Neural cell (in vitro differentiated cells): ENCODE results near the gene EFEMP1. TPM values are rescaled to one million over a fixed set of nuclear protein-coding genes. Genes with fewer than 3 reads are reported as not detected.

Experiments used
- H2AFZ ChIP-seq: fragments of 200-600, 300-800 bp; sonication (generic), shearing (Covaris generic); 2 replicates; pipeline ENCODE4 v1.6.0; 2014; ENCODE audit warnings: low read depth, mild to moderate bottlenecking, antibody characterized with exemption, low read length, moderate library complexity
- H3F3A ChIP-seq: fragments of 200-600 bp; shearing (Covaris generic); 2 replicates; pipeline ENCODE4 v1.6.1; 2016; ENCODE audit warnings: mild to moderate bottlenecking, moderate library complexity, mixed read lengths, antibody characterized with exemption, low read length; ENCODE audit not compliant: insufficient read depth, poor library complexity, severe bottlenecking
- H3K27ac ChIP-seq: fragments of 200-600, 300-800 bp; sonication (generic), shearing (Covaris generic); 2 replicates; pipeline ENCODE4 v1.5.1; 2014; ENCODE audit warnings: mild to moderate bottlenecking, low read length, moderate library complexity
- H3K27me3 ChIP-seq: fragments of 300-800, 200-600 bp; sonication (generic), shearing (Covaris generic); 2 replicates; pipeline ENCODE4 v1.6.0; 2014; ENCODE audit warnings: mild to moderate bottlenecking, low read depth, low read length, moderate library complexity; ENCODE audit not compliant: insufficient read depth
- H3K36me3 ChIP-seq: fragments of 300-800, 200-600 bp; sonication (generic), shearing (Covaris generic); 2 replicates; pipeline ENCODE4 v1.5.1; 2014; ENCODE audit warnings: mild to moderate bottlenecking, antibody characterized with exemption, low read length, moderate library complexity; ENCODE audit not compliant: insufficient read depth
- H3K4me2 ChIP-seq: fragments of 300-800, 200-600 bp; sonication (generic), shearing (Covaris generic); 2 replicates; pipeline ENCODE4 v1.6.0; 2014; ENCODE audit warnings: mild to moderate bottlenecking, low read length
- H3K4me3 ChIP-seq: fragments of 300-800, 200-600 bp; sonication (generic), shearing (Covaris generic); 2 replicates; pipeline ENCODE4 v1.5.1; 2014; ENCODE audit warnings: mild to moderate bottlenecking, low read length, moderate library complexity
- H3K79me2 ChIP-seq: fragments of 200-600 bp; shearing (Covaris generic); replicated peaks from 2 replicates; pipeline ENCODE4 v1.6.0; 2014; ENCODE audit warnings: mild to moderate bottlenecking, low read length, moderate library complexity; ENCODE audit not compliant: insufficient read depth
- H3K9ac ChIP-seq: fragments of 300-800, 200-600 bp; sonication (generic), shearing (Covaris generic); 2 replicates; pipeline ENCODE4 v1.6.1; 2016; ENCODE audit warnings: mild to moderate bottlenecking, low read length, mixed read lengths
- H3K9me2 ChIP-seq: fragments of 200-600 bp; shearing (Covaris generic); 2 replicates; pipeline ENCODE4 v1.6.1; 2016; ENCODE audit warnings: mild to moderate bottlenecking, low read length, mixed read lengths; ENCODE audit not compliant: insufficient read depth
- H3K9me3 ChIP-seq: fragments of 200-600, 300-800 bp; sonication (generic), shearing (Covaris generic); 2 replicates; pipeline ENCODE4 v1.6.1; 2016; ENCODE audit warnings: mild to moderate bottlenecking, mixed run types, low read length, moderate library complexity, mixed read lengths
- H4K20me1 ChIP-seq: fragments of 200-600 bp; shearing (Covaris generic); 2 replicates; pipeline ENCODE4 v1.6.1; 2016; ENCODE audit warnings: mild to moderate bottlenecking, mixed run types; ENCODE audit not compliant: insufficient read depth
- EP300 ChIP-seq: fragments of 450-650 bp; conservative IDR thresholded peaks from 2 replicates; pipeline ENCODE4 v1.6.1; 2014; ENCODE audit warnings: antibody characterized with exemption, mild to moderate bottlenecking, moderate library complexity; ENCODE audit not compliant: poor library complexity, severe bottlenecking
- EZH2 ChIP-seq: fragments of 200-600, 300-800 bp; shearing (Covaris generic), sonication (generic); IDR thresholded peaks from 2 replicates; pipeline ENCODE4 v1.6.1; 2014; ENCODE audit warnings: antibody characterized with exemption, low read length, borderline replicate concordance, mild to moderate bottlenecking; ENCODE audit not compliant: insufficient read depth, poor library complexity, severe bottlenecking
- MXI1 ChIP-seq: fragments of 450-650 bp; conservative IDR thresholded peaks from 2 replicates; pipeline ENCODE4 v1.6.1; 2014; ENCODE audit warnings: antibody characterized with exemption, mild to moderate bottlenecking; ENCODE audit not compliant: poor library complexity, severe bottlenecking
- RAD21 ChIP-seq: fragments of 450-650 bp; conservative IDR thresholded peaks from 2 replicates; pipeline ENCODE4 v1.6.1; 2014; ENCODE audit warnings: antibody characterized with exemption, mild to moderate bottlenecking, moderate library complexity
- SMC3 ChIP-seq: fragments of 450-650 bp; conservative IDR thresholded peaks from 2 replicates; pipeline ENCODE4 v1.6.1; 2014; ENCODE audit warnings: antibody characterized with exemption, mild to moderate bottlenecking, moderate library complexity; ENCODE audit not compliant: poor library complexity
- TAF1 ChIP-seq: IDR thresholded peaks from 2 replicates; pipeline ENCODE4 v1.6.1; 2012; ENCODE audit warnings: low read depth
- polyA plus RNA-seq: library from polyadenylated mRNA; depleted of rRNA; stranded (reverse); fragments of >200 nt; gene quantifications from 2 replicates; pipeline ENCODE4 v1.2.3, GENCODE V29; 2014
- TF ChIP-seq, protein P1 (sequence below): fragments of 450-650 bp; IDR thresholded peaks from 2 replicates; pipeline ENCODE4 v1.5.1; 2014; ENCODE audit warnings: antibody characterized with exemption, mild to moderate bottlenecking, moderate library complexity; ENCODE audit not compliant: poor library complexity, severe bottlenecking
- TF ChIP-seq, protein P2 (sequence below): IDR thresholded peaks from 2 replicates; pipeline ENCODE4 v1.6.1; 2012; ENCODE audit warnings: borderline replicate concordance

EFEMP1 gene
- polyA plus RNA-seq, 1 donor from 2014 or later: 2.7 TPM

DNA sequence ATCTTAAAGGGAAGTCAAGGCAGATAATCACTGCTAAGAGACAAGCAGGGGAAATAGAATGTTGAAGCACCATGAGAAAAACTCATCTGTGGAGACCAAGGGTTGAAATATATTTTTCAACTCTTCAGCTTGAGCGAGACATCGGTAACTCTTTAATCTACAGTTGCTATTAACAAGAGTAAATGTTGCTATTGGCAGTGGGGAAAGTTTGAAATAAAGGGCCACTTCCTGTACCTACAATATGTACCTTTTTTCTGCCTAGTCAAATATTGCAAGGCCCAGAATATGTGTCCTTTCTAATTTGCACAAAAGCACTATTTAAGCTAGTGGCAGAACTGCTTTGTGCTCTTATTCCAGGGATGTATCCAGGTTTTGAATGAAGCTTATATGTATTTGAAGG is 65.8 kb downstream of the EFEMP1 start:
- Histone ChIP-seq H3K79me2 (no peaks in the 10 kb centered on the region), H3K36me3 (no peaks in the 10 kb centered on the region), H3K9me3 (no peaks in the 10 kb centered on the region), H3K4me2 (no peak overlapping the region), H3K9me2 (no peaks in the 10 kb centered on the region), H3K9ac (no peak overlapping the region), H3K27me3 (no peaks in the 10 kb centered on the region), H2AFZ (no peak overlapping the region), H3K4me3 (no peak overlapping the region), H4K20me1 (no peaks in the 10 kb centered on the region), H3K27ac (no peak overlapping the region), H3F3A (no peaks in the 10 kb centered on the region)
- no peak for TF ChIP-seq EP300
- TF ChIP-seq SMC3: no peak
- no peak for TF ChIP-seq MXI1
- no peak for TF ChIP-seq EZH2
- no peak for TF ChIP-seq TAF1

DNA sequence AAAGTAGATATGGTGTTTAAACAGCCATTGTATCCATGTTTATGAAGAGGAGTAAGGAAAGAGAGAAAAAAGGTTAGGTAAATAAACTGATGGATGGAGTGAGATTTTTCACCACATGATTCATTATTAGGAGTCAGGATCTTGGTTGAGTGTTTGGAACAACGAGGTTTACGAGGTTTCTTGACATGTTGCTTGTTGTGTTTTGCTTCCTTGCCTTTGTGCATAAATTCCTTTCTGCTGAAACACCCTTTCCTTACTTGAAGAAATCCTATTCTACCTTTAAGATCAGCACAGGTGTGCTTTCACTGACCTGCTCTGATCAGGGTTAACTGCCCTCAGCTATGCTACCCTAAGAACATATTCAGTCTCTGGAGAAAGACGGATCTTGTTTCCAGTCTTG is 66.6 kb downstream of the EFEMP1 start:
- TF ChIP-seq MXI1 (no peak), EZH2 (no peak), SMC3 (no peak), EP300 (no peak), RAD21 (no peak)
- TF ChIP-seq, protein P1, sequence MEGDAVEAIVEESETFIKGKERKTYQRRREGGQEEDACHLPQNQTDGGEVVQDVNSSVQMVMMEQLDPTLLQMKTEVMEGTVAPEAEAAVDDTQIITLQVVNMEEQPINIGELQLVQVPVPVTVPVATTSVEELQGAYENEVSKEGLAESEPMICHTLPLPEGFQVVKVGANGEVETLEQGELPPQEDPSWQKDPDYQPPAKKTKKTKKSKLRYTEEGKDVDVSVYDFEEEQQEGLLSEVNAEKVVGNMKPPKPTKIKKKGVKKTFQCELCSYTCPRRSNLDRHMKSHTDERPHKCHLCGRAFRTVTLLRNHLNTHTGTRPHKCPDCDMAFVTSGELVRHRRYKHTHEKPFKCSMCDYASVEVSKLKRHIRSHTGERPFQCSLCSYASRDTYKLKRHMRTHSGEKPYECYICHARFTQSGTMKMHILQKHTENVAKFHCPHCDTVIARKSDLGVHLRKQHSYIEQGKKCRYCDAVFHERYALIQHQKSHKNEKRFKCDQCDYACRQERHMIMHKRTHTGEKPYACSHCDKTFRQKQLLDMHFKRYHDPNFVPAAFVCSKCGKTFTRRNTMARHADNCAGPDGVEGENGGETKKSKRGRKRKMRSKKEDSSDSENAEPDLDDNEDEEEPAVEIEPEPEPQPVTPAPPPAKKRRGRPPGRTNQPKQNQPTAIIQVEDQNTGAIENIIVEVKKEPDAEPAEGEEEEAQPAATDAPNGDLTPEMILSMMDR: no peak
- TF ChIP-seq, protein P2, sequence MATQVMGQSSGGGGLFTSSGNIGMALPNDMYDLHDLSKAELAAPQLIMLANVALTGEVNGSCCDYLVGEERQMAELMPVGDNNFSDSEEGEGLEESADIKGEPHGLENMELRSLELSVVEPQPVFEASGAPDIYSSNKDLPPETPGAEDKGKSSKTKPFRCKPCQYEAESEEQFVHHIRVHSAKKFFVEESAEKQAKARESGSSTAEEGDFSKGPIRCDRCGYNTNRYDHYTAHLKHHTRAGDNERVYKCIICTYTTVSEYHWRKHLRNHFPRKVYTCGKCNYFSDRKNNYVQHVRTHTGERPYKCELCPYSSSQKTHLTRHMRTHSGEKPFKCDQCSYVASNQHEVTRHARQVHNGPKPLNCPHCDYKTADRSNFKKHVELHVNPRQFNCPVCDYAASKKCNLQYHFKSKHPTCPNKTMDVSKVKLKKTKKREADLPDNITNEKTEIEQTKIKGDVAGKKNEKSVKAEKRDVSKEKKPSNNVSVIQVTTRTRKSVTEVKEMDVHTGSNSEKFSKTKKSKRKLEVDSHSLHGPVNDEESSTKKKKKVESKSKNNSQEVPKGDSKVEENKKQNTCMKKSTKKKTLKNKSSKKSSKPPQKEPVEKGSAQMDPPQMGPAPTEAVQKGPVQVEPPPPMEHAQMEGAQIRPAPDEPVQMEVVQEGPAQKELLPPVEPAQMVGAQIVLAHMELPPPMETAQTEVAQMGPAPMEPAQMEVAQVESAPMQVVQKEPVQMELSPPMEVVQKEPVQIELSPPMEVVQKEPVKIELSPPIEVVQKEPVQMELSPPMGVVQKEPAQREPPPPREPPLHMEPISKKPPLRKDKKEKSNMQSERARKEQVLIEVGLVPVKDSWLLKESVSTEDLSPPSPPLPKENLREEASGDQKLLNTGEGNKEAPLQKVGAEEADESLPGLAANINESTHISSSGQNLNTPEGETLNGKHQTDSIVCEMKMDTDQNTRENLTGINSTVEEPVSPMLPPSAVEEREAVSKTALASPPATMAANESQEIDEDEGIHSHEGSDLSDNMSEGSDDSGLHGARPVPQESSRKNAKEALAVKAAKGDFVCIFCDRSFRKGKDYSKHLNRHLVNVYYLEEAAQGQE: no peak
- Histone ChIP-seq H3K4me3 (no peak overlapping the region), H3K27ac (no peak overlapping the region), H3K27me3 (no peaks in the 10 kb centered on the region), H3K79me2 (no peaks in the 10 kb centered on the region), H3K4me2 (no peak overlapping the region), H3K9me2 (no peaks in the 10 kb centered on the region), H3K36me3 (no peaks in the 10 kb centered on the region), H2AFZ (no peak overlapping the region), H3K9me3 (no peaks in the 10 kb centered on the region), H4K20me1 (no peaks in the 10 kb centered on the region), H3F3A (no peaks in the 10 kb centered on the region), H3K9ac (no peak overlapping the region)

DNA sequence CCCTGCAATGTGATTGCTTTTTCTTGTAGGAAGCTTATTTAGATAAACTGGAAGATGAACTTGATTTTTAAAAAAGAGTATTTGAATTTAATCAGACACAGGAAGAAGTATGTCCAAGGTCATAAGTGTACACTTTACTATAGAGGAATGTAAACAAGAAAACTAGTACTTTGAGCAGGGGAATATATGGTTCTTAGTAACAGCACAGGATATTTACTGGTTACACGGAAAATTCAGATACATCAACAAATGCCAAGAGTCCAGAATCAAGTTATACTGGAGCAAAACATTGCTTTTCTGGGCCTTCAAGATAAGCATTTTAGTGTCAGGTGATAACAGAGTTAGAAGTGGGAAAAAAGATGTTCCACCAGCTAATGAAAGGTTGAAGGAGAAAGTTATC is 75.5 kb downstream of the EFEMP1 start:
- H3K9me3 ChIP-seq: no peaks in the 10 kb centered on the region
- no peak overlapping the region for H3K4me2 ChIP-seq
- H3K9me2 ChIP-seq: no peaks in the 10 kb centered on the region
- H3K27ac ChIP-seq: no peak overlapping the region
- H2AFZ ChIP-seq: no peak overlapping the region
- no peak overlapping the region for H3K9ac ChIP-seq
- H3K4me3 ChIP-seq: no peak overlapping the region
- TF ChIP-seq, protein P2: no peak
- TF ChIP-seq SMC3 (no peak), EZH2 (no peak), TAF1 (no peak), RAD21 (no peak)
- TF ChIP-seq, protein P1: no peak
- H4K20me1 ChIP-seq: no peaks in the 10 kb centered on the region
- no peaks in the 10 kb centered on the region for H3K36me3 ChIP-seq
- H3K79me2 ChIP-seq: no peaks in the 10 kb centered on the region
- H3K27me3 ChIP-seq: no peaks in the 10 kb centered on the region
- H3F3A ChIP-seq: no peaks in the 10 kb centered on the region
